MCF 10A (cell line): ENCODE results near the gene TP53I3. TPM values are rescaled to one million over a fixed set of nuclear protein-coding genes. Genes with fewer than 3 reads are reported as not detected.

Experiments
- BruUV-seq: library from RNA; stranded (reverse); fragments of 400-500 nt; replicated peaks from 2 replicates; lab custom pipeline; 2021; lab: Mats Ljungman, UMichigan
- CTCF ChIA-PET: fragments of 300-600 bp; sonication (Branson Sonifier 250); formaldehyde crosslinking; extraction: SDS; loops from one replicate; lab custom pipeline; 2021; ENCODE audit warnings: antibody characterized with exemption, inconsistent platforms; lab: Yijun Ruan, JAX
- POLR2A ChIA-PET: fragments of 300-600, 350-650 bp; sonication (Branson Sonifier 250); formaldehyde crosslinking; extraction: SDS; loops from one replicate; lab custom pipeline; 2020; ENCODE audit warnings: antibody characterized with exemption, inconsistent platforms; lab: Yijun Ruan, JAX
- DNase-seq: peaks from one replicate; pipeline ENCODE4 v3.0.0-alpha.2; 2018; ENCODE audit not compliant: unreplicated experiment
- H3K27ac Mint-ChIP-seq: one replicate; pipeline ENCODE4 v1.8.0; 2022; ENCODE audit warnings: mild to moderate bottlenecking, low read depth, mixed read lengths; ENCODE audit not compliant: unreplicated experiment
- H3K27me3 Mint-ChIP-seq: one replicate; pipeline ENCODE4 v1.8.0; 2022; ENCODE audit warnings: mixed read lengths; ENCODE audit not compliant: insufficient read depth, unreplicated experiment
- H3K36me3 Mint-ChIP-seq: one replicate; pipeline ENCODE4 v1.8.0; 2022; ENCODE audit warnings: mild to moderate bottlenecking, moderate library complexity, mixed read lengths; ENCODE audit not compliant: insufficient read depth, unreplicated experiment
- H3K4me1 Mint-ChIP-seq: one replicate; pipeline ENCODE4 v1.8.0; 2022; ENCODE audit warnings: mixed read lengths; ENCODE audit not compliant: insufficient read depth, unreplicated experiment
- H3K4me3 Mint-ChIP-seq: one replicate; pipeline ENCODE4 v1.8.0; 2022; ENCODE audit warnings: mild to moderate bottlenecking, moderate library complexity, mixed read lengths; ENCODE audit not compliant: unreplicated experiment
- H3K9me3 Mint-ChIP-seq: one replicate; pipeline ENCODE4 v1.8.0; 2022; ENCODE audit warnings: mixed read lengths; ENCODE audit not compliant: unreplicated experiment
- CTCF ChIP-seq: fragments of 200-600 bp; IDR thresholded peaks from one replicate; pipeline ENCODE4 v1.8.0; 2022; ENCODE audit warnings: antibody characterized with exemption, mild to moderate bottlenecking; ENCODE audit not compliant: unreplicated experiment
- intact Hi-C: fragments of 100-400 bp; cut with micrococcal nuclease; formaldehyde crosslinking; loops from 2 replicates; pipeline ENCODE4 v1.14.1; 2022
- total RNA-seq: library from RNA; stranded (reverse); gene quantifications from 2 replicates; pipeline ENCODE4 v1.2.3, GENCODE V29; 2022

The TP53I3 gene
- total RNA-seq, 1 experiment from 2014 or later = 99.8 TPM

GRCh38 chr2:24121469-24121868, 36.8 kb upstream of the TP53I3 start:
- no peak for TF ChIP-seq CTCF
- Mint-ChIP-seq H3K9me3 (no peaks in the 10 kb centered on the region), H3K27ac (no peak overlapping the region), H3K36me3 (no peaks in the 10 kb centered on the region), H3K27me3 (no peaks in the 10 kb centered on the region), H3K4me3 (no peak overlapping the region), H3K4me1 (peaks cover 16% of the 10 kb centered on the region)
- intact Hi-C loops = no loop called here
- no peak for DNase-seq
- no TSS peak for BruUV-seq
- POLR2A ChIA-PET = interaction anchor here (1.6 to 5.4 kb wide), 3 partner anchors 10 to 37 kb away, joined by 7 to 57 read pairs (median 15); partner anchors contain the start of gene TP53I3
- CTCF ChIA-PET = interaction anchor here (0.9 to 2.0 kb wide), 4 partner anchors 14 to 260 kb away, joined by 3 to 20 read pairs (median 4); partner anchors contain the start of gene TP53I3

- no peak overlapping the region for H3K27ac Mint-ChIP-seq
- H3K27me3 Mint-ChIP-seq = no peaks in the 10 kb centered on the region
- intact Hi-C loops = no loop called here
- no peak for TF ChIP-seq CTCF
- no peak overlapping the region for H3K4me3 Mint-ChIP-seq
- H3K4me1 Mint-ChIP-seq = peaks cover 16% of the 10 kb centered on the region
- no peaks in the 10 kb centered on the region for H3K9me3 Mint-ChIP-seq
- no peak for DNase-seq
- BruUV-seq = no TSS peak
- ChIA-PET POLR2A (interaction anchor here (5.4 kb wide), 1 partner anchor 37 kb away, joined by 57 read pairs; the partner anchor contains the start of gene TP53I3), CTCF (interaction anchor here (2.0 kb wide), 1 partner anchor 37 kb away, joined by 20 read pairs; the partner anchor contains the start of gene TP53I3)
- no peaks in the 10 kb centered on the region for H3K36me3 Mint-ChIP-seq
Observed at GRCh38 chr2:24121066-24121465, 36.4 kb upstream of the TP53I3 start.

- intact Hi-C loops = no loop called here
- no TSS peak for BruUV-seq
- TF ChIP-seq CTCF = no peak
- H3K4me3 Mint-ChIP-seq = no peak overlapping the region
- CTCF ChIA-PET = no interaction called here
- H3K27me3 Mint-ChIP-seq = no peaks in the 10 kb centered on the region
- H3K36me3 Mint-ChIP-seq = no peaks in the 10 kb centered on the region
- DNase-seq = no peak
- peaks cover 1% of the 10 kb centered on the region for H3K9me3 Mint-ChIP-seq
- H3K4me1 Mint-ChIP-seq = no peaks in the 10 kb centered on the region
- H3K27ac Mint-ChIP-seq = no peak overlapping the region
- POLR2A ChIA-PET = no interaction called here
Observed at GRCh38 chr2:24117902-24118301, 33.3 kb upstream of the TP53I3 start.

GRCh38 chr2:24115057-24115456, 30.4 kb upstream of the TP53I3 start:
- peaks cover 9% of the 10 kb centered on the region for H3K4me1 Mint-ChIP-seq
- H3K27ac Mint-ChIP-seq = no peak overlapping the region
- H3K4me3 Mint-ChIP-seq = no peak overlapping the region
- TF ChIP-seq CTCF = no peak
- POLR2A ChIA-PET = interaction anchor here (1.1 to 1.2 kb wide), 2 partner anchors 9 kb away, joined by 3 read pairs; no protein-coding TSS in a partner anchor
- no peaks in the 10 kb centered on the region for H3K27me3 Mint-ChIP-seq
- H3K9me3 Mint-ChIP-seq = peaks cover 6% of the 10 kb centered on the region
- CTCF ChIA-PET = interaction anchor here (0.6 kb wide), 1 partner anchor 198 kb away, joined by 3 read pairs; no protein-coding TSS in a partner anchor
- intact Hi-C loops = no loop called here
- DNase-seq = no peak
- no TSS peak for BruUV-seq
- H3K36me3 Mint-ChIP-seq = peaks cover 4% of the 10 kb centered on the region
